ENCODE data around the gene COX8A.

DNA sequence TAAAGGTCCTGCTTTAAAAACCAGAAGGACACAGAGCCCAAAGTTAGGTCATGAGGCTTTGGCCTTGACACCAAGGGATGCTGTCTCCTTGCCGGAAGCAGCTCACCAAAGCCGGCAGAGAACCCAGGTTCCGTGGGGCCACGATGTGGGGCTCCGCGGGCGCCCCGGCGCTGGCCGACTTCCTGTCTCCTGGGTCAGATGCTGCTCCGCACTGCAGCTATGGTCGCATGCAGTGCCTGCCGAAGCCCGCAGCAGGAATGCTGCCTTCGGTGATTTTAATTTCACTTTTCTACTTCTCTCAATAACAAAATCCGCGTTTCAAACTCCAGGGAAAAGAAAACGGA lies 11.4 kb downstream of the COX8A start:
- TF ChIP-seq EZH2 (optimal IDR thresholded peaks at IDR 0.05; ENCODE audit: low read depth, low read length): no peak
- TF ChIP-seq, protein P1, sequence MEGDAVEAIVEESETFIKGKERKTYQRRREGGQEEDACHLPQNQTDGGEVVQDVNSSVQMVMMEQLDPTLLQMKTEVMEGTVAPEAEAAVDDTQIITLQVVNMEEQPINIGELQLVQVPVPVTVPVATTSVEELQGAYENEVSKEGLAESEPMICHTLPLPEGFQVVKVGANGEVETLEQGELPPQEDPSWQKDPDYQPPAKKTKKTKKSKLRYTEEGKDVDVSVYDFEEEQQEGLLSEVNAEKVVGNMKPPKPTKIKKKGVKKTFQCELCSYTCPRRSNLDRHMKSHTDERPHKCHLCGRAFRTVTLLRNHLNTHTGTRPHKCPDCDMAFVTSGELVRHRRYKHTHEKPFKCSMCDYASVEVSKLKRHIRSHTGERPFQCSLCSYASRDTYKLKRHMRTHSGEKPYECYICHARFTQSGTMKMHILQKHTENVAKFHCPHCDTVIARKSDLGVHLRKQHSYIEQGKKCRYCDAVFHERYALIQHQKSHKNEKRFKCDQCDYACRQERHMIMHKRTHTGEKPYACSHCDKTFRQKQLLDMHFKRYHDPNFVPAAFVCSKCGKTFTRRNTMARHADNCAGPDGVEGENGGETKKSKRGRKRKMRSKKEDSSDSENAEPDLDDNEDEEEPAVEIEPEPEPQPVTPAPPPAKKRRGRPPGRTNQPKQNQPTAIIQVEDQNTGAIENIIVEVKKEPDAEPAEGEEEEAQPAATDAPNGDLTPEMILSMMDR (IDR thresholded peaks at IDR 0.05; ENCODE audit: low read length): no peak
